ENCODE results near the gene UBE2J1. TPM values are rescaled to one million over a fixed set of nuclear protein-coding genes. Genes with fewer than 3 reads are reported as not detected.

Gene UBE2J1
- total and polyA plus RNA-seq, 11 donors: 8.9 to 28.2 (median 15.2) TPM

DNA sequence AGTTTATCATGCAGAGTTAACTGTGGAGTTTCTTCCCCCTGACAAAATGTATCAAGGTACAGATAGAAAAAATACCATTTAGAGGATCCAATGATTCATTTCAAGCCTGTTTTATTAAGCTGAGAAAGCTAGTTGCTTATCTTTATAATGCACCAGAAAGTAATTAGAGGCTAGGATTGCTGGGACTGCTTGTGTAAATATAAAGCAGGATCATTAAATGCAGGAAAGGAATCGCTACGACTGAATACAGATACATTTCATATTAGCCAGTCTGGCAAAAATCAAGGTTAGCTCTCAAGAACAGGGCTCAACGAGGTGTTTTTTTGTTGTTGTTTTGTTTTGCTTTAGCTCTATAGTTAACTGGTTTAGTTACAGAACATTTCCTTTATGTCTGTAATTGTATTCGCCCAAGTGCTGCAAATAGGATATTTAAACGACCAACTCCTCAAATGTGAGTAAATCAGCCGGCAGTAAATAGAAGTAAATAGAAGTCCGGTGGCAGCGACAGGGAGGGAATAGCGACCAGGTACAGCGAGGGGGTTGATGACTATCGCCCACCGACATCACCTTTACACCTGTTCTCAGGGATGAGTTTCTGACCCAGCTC lies 748 bp downstream of the UBE2J1 start:
- Histone ChIP-seq H3K9me3 (no peaks in the 10 kb centered on the region), H3K36me3 (no peaks in the 10 kb centered on the region), H3K4me1 (peaks cover 0 to 59% (median 45%) of the 10 kb centered on the region in 12 donors), H3K27me3 (no peaks in the 10 kb centered on the region), H3K27ac (peak overlapping the region; percentile 95 to 100 (median 98)), H3K4me3 (peak overlapping the region; percentile 73 to 99 (median 88))
- intact Hi-C loops (cut with DNase I): loop anchor here in 8 of 10 donors (2.0 to 10.0 kb wide), 5 partner anchors 35 to 269 kb away; partner anchors contain the start of gene PNRC1 (in 3 of the 8)
- no peak for DNase-seq
- 0 to 2% (median 0%) methylated on average over 12 of the region's 12 CpGs for WGBS, 4 donors
- TF ChIP-seq POLR2A (IDR thresholded peaks at IDR 0.05): no peak
- TF ChIP-seq CTCF (IDR thresholded peaks at IDR 0.05): no peak
- no peak for ATAC-seq

GRCh38 chr6:89350281-89350966 lies 2.1 kb downstream of the UBE2J1 start:
- no peaks in the 10 kb centered on the region for H3K36me3 ChIP-seq
- 25 to 37% (median 27%) methylated on average over 4 of the region's 4 CpGs for WGBS, 4 donors
- DNase-seq (no peak), ATAC-seq (peak in 1 of 4 donors; percentile 23)
- H3K27ac ChIP-seq: peak overlapping the region in 11 of 12 donors; percentile 26 to 100 (median 98)
- H3K4me3 ChIP-seq: peak overlapping the region in 11 of 12 donors; percentile 73 to 99 (median 87)
- TF ChIP-seq POLR2A (IDR thresholded peaks at IDR 0.05) (no peak), CTCF (IDR thresholded peaks at IDR 0.05) (no peak)
- intact Hi-C loops (cut with DNase I): loop anchor here in 7 of 10 donors (2.0 to 10.0 kb wide), 4 partner anchors 34 to 268 kb away; partner anchors contain the start of gene PNRC1 (in 3 of the 7)
- H3K4me1 ChIP-seq: peaks cover 0 to 63% (median 46%) of the 10 kb centered on the region in 12 donors
- no peaks in the 10 kb centered on the region for H3K27me3 ChIP-seq
- no peaks in the 10 kb centered on the region for H3K9me3 ChIP-seq

GRCh38 chr6:89348372-89348771 lies 4.2 kb downstream of the UBE2J1 start:
- ATAC-seq: no peak

More at GRCh38 chr6:89348372-89348771, 4.2 kb downstream of the UBE2J1 start:
- Histone ChIP-seq H3K4me3 (no peak overlapping the region), H3K36me3 (peaks cover 0 to 1% (median 0%) of the 10 kb centered on the region in 9 donors), H3K27me3 (no peaks in the 10 kb centered on the region), H3K4me1 (peaks cover 0 to 70% (median 54%) of the 10 kb centered on the region in 12 donors), H3K9me3 (no peaks in the 10 kb centered on the region), H3K27ac (peak overlapping the region in 3 of 12 donors; percentile 1 to 13 (median 2))
- intact Hi-C loops (cut with DNase I): loop anchor here in 1 of 10 donors (5.0 kb wide), 1 partner anchor 266 kb away; the partner anchor contains the start of gene PNRC1
- WGBS, 4 donors: 65 to 81% (median 76%) methylated on average over 1 of the region's 1 CpG
- TF ChIP-seq CTCF (IDR thresholded peaks at IDR 0.05): no peak
- no peak for TF ChIP-seq POLR2A (IDR thresholded peaks at IDR 0.05)
- DNase-seq: no peak

Measured in heart left ventricle (tissue), 16 donors.